DMS114 treated with DMSO at 0.1 percent for 48 hours (cell line): ENCODE data around the gene LRRC47.

Experiments
- DNase-seq: peaks from one replicate; lab custom pipeline; 2025; ENCODE audit not compliant: unreplicated experiment; lab: John Stamatoyannopoulos, UW

The LRRC47 gene

GRCh38 chr1:3733883-3734589 is 62.3 kb downstream of the LRRC47 start:
- DNase-seq: no peak

- DNase-seq: no peak
Measured at GRCh38 chr1:3733094-3733882, 63.0 kb downstream of the LRRC47 start.

GRCh38 chr1:3732434-3733093 is 63.7 kb downstream of the LRRC47 start:
- no peak for DNase-seq

- DNase-seq: no peak
Measured at GRCh38 chr1:3731583-3732433, 64.5 kb downstream of the LRRC47 start.

DNA sequence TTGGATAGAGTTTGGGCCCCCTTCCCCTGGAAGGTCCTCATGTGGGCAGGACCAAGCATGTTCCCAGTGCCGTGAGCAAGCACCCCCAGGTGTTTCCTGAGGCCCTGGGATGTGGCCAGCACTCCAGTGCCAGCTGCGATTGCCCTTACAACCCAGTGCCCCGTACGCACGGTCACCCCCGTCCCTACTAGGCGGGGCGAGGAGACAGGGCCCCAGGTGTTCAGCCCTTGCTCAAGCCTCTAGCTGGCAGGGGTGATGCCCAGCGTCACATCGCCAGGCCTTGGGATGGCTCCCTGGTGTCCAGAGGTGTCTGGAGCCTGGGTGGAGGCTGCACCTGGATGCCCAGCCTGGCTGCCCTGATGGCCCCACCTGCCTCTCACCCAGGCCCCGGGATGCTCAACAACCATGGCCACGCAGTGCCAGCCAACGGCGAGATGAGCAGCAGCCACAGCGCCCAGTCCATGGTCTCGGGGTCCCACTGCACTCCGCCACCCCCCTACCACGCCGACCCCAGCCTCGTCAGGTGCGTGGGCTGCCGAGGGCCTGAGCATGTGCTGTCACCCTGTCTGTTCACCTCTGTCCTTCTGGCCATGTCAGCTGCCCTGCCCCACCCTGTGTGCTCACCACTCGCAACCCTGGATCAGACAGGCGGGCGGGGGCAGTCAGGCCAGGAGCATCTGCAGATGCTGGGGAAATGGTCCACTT is 65.6 kb downstream of the LRRC47 start:
- no peak for DNase-seq

DNA sequence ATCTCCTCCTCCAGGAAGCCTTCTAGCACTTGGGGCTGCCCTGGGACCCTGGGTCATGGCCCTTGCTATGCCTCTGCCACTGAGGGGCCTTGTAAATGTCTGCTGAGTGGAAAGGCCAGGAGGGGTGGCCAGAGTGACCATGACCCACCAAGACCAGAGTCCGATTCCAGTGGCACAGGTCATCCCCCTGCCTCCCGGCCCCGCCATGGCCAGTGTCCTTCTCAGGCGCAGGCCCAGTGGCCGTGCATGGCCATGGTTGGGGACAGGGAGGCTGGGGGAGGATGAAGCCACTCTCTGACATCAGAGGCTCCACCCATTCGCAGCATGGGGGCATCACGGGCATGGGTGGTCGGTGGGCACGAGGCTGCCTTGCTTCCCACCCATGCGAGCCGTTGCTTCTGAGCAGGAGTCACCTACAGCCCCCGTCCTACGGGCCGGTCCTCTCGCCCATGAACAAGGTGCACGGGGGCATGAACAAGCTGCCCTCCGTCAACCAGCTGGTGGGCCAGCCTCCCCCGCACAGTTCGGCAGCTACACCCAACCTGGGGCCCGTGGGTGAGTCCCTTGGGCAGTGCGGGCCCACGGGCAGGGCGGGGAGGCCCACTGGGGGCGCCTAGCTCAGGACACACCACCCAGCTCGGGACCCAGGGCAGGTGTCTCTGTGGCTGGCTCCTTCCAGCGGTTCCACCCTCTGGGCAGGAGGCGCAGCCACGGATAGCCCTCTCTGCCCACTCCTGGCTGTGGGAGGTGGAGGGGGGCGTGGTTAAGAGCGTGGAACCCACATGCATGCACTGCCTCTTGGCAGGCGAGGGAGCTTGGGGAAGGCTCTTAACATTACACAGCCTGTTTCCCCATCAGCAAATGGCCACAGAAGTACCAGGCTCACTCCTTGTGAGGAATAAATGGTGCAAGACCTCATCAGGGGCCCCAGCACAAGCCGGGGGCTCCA is 66.4 kb downstream of the LRRC47 start:
- DNase-seq: no peak
